HG02970 (cell line): Measurements from ENCODE around the gene FAM240B.

Experiments used
- ATAC-seq: cut with Tn5 transposase; IDR thresholded peaks from one replicate; pipeline ENCODE4 v1.9.1; 2021; ENCODE audit warnings: mild to moderate bottlenecking, moderate library complexity, moderate number of reproducible peaks; ENCODE audit not compliant: unreplicated experiment, low FRiP score

The FAM240B gene

GRCh38 chr9:38671748-38672147, 48.2 kb downstream of the FAM240B start:
- ATAC-seq = no peak

DNA sequence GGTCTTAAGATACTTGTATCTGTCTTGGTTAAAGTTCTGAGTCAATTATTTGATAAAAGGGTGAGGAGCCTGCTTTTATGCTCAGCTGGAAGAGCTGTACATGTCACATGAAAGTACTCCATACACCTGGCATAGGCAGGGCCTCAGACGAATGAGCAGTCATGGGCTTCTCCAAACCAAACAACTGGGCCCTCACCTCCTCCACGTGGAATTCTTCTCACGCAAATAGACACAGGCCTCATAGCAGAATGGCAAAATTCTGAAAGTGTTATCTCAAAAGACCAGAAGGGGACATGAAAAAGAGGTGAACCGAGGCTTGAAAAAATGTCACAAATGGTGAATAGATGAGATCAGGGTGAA, 48.6 kb downstream of the FAM240B start:
- no peak for ATAC-seq

DNA sequence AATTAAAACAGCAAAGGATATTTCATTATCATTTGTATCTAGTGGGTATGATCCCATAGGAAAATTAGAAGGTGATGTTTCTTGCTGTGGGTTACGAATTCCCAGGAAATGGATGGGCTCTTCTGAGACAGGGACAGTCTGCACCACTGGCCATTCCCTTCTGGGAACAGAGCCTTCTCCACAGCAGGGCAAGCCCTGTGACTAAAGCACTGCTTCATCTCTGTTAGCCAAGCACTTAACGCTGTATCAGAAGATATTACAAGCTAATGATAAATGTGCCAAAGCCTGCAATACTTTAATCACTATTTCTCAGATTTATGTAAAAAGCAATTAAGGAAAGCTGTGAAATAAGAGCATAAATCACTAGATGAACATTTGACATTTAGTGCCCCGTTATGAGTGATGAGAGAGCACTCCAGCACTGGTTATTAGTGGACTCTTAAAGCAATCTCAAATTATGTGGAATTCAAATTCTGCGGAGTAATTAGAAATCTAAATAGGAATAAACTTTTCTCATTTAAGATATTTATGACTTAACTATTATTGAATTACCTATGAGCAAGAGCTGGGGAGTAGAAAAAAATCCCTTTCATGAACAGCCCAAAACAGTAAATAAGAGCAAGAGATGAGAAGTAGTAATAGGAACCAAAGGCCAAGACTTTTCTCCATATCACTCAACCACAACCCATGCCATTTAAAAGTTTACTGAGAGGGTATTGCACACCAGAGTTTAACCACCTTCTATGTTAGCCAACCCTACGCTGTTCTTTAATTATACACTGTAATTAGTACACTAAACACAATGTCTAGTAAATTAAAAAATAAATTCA, 49.2 kb downstream of the FAM240B start:
- ATAC-seq = no peak

GRCh38 chr9:38668791-38669466, 51.0 kb downstream of the FAM240B start:
- no peak for ATAC-seq

DNA sequence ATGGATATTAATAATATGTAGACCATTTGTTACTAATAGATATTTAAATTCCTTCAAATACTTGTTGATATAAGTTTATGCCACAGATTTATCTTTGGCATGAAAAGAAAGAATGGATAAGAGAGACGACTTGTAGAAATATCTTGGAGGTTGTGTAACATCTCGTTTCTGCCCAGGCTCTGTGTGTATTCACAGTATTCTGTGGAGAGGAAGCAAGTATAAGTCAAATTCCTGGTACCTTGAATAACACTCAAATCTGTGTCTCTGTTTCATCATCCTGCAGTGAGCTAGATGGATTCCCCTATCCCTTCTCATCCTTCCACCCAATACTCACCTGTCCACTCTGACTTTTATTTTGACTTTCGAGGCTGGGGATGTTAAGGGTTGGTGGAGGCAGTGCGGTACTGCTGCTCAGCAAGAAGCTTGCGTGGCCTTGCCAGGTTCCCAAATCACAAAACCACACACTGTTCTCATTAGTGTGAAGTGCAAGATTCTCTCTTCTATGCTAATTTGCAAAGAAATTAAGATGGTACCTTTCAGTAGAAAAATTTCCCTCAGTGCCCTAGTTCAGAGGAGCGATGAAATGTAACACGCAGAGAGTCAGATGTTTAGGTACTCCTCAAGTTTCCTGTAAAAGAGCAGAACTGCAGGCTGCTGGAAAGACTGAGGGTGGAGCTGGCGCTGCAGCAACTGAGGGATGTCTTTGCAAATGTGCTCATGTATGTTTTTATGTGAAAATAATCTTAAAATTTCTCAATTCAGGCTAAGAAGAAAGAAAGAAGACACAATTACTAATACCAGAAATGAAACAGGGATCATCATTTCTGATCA, 57.0 kb downstream of the FAM240B start:
- ATAC-seq = no peak

DNA sequence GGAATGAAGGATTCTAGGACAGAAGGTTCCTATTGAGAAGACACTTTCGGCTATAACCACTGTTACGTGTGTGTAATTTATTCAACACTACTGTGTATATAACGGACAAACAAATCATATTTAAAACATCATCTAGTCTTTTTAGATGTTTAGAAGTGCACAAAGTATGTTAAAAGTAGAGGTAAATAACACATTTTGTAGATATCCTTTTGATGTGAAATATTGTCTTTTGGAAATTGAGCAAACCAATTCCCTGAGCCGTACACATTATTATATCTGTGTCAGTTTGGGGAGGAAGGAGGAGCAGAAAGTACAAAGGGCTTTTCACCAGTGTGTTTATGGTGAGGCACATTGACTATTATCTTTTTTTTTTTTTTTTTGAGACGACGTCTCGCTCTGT, 60.4 kb downstream of the FAM240B start:
- no peak for ATAC-seq

GRCh38 chr9:38656896-38657295, 63.0 kb downstream of the FAM240B start:
- no peak for ATAC-seq

DNA sequence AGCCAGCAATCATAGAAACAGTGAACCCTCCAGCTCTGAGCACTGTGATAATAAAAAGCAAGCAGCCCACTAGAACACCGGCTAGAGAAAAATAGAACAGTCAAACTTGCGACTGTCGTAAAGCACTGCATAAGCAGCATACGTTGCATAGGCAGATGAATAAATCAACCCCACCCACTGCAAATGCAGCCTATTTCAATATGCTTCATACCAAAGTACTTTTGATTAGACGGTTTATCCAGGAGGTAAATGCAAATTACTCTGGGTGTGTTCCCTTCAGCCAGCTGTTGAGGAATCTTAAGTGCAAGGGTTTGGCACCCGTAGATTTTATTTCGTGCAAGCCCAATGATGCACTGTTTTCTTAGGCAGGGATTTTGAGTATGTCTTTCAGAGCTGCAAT, 67.4 kb downstream of the FAM240B start:
- ATAC-seq = no peak

DNA sequence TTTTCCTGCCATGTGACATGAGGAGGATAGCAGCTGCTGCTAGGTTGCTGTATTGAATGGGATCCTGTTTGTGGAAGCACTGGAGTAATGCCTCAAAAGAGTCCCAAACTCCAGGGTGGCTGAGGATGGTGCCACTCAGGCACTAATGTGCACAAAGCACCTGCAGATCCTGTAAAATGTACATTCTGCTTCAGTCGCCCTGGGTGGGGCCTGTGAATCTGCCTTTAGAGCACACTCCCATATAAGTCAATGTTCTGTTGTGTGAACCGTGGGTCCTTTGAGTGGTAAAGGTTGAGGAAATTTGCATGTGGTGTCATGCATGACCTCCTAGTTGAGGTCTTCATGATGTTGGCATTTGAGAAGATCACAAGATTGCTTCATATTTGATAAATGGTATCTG, 67.9 kb downstream of the FAM240B start:
- no peak for ATAC-seq

DNA sequence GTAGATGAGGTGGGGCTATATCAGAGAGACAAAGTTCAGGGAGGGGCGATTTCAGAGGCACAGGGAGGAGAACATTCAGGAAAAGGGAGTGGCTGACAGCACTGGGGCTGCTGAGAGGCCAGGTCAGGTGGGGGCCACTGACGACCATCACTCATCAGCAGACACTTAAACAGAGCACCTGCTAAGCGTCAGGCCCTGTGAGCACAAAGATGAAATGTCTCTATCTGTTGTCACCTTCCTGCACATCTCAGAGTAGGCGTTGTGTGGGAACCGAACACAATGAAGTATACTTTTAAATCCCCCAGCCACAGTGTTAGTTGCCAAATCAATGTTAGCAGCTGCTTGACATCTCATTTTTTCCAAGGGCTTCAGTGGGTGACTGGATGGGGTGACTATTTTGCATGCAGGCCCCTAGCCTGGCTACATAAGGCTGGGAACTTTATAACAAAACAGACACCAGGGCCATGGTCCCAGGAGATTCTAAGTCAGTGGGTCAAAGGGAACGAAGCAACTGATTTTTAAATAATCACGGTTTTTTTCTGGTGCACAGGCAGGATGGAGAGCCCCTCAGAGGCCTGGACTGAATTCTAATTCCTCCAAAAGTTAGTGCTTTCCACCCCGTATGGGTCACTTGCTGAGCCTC, 68.4 kb downstream of the FAM240B start:
- ATAC-seq = no peak

- no peak for ATAC-seq
Observed at GRCh38 chr9:38650564-38650963, 69.4 kb downstream of the FAM240B start.

DNA sequence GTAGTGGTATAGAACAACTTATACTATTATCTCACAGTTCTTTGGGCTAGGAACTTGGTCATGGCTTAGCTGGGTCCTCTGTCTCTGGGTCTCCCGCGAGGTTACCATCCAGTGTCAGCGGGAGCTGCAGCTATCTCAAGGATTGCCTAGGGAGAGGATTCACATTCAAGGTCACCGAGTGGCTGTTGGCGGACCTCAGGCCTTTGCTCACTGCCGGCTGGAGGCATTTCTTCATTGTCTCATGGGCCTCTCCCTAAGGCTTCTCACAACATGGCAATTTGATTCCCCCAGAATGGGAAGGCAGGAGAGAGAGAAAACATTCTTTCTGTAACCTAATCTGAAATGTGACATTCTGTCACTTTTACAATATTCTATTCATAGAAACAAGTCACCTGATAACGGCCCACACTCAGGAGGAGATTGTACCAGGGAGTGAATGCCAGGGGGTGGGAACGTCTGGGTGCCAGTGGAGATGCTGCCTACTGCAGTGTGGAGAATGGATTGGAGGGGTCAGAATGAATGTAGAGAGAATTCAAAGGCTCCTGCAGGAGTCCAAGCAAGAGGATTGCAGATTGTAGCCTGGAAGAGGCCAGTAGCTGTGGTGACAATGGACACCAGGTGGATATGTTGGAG, 70.1 kb downstream of the FAM240B start:
- ATAC-seq = no peak

DNA sequence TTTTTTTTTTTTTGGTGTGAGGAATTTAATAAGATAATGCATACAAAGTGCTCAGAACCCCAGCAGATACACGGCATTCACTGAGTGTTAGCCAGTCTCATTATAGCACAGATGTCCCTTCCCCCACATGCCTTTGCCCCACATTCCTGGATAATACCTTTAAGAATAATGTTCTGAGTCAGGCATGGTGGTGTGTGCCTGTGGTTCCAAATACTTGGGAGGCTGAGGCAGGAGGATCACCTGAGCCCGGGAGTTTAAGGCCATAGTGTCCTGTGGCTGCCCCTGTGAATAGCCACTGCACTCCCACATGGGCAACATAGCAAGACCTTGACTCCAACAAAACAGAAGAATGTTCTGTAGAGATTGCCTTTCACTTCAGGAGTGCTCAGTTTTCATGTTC, 75.3 kb downstream of the FAM240B start:
- no peak for ATAC-seq
